A549 (cell line): ENCODE measurements around the gene CCDC78. TPM values are rescaled to one million over a fixed set of nuclear protein-coding genes. Genes with fewer than 3 reads are reported as not detected.
A peak's percentile ranks its signal among the peaks of the same experiment; 100 is the strongest.

ENCODE experiments used
- ATAC-seq, 2 experiments: fragments of 200-7000 bp in 1 of 2; fragments of >200 bp in 1 of 2; cut with Nextera tagmentation in 1 of 2; cut with Tn5 transposase in 1 of 2; 3 replicates each; pipeline versions ENCODE4 v1.8.0 to v1.9.1; 2018 to 2020; ENCODE audit warnings: mild to moderate bottlenecking in 1 of 2, moderate library complexity in 1 of 2
- CTCF ChIA-PET: fragments of 300-600 bp; sonication (Branson Sonifier 250); formaldehyde crosslinking; extraction: SDS; loops from one replicate; lab custom pipeline; 2021; ENCODE audit warnings: antibody characterized with exemption, inconsistent platforms; lab: Yijun Ruan, JAX
- POLR2A ChIA-PET: fragments of 350-600 bp; formaldehyde crosslinking; extraction: SDS; loops from one replicate; lab custom pipeline; 2021; ENCODE audit warnings: antibody characterized with exemption, inconsistent platforms; lab: Yijun Ruan, JAX
- DNase-seq, 2 experiments: peaks; one replicate each; pipeline versions ENCODE4 v3.0.0 to v3.0.0-alpha.2; 2011 to 2016; ENCODE audit warnings: low read depth in 1 of 2, low spot score in 1 of 2
- FAIRE-seq: peaks from 2 replicates; lab custom pipeline; 2011; peaks lifted over from hg19 to GRCh38; lab: Jason Lieb, UNC
- H3K27ac ChIP-seq, 2 experiments: fragments of >200 bp; sonication (Bioruptor Twin); formaldehyde crosslinking; 3 replicates each; pipeline ENCODE4 v1.5.1; 2016 to 2017
- H3K4me1 ChIP-seq: fragments of >200 bp; sonication (Bioruptor Twin); formaldehyde crosslinking; 3 replicates; pipeline ENCODE4 v1.6.1; 2016
- H3K4me2 ChIP-seq: fragments of >200 bp; sonication (Bioruptor Twin); formaldehyde crosslinking; 3 replicates; pipeline ENCODE4 v1.6.1; 2016
- H3K4me3 ChIP-seq: fragments of >200 bp; sonication (Bioruptor Twin); formaldehyde crosslinking; 3 replicates; pipeline ENCODE4 v1.5.1; 2016
- H3K9me3 ChIP-seq: fragments of >200 bp; sonication (Bioruptor Twin); formaldehyde crosslinking; 3 replicates; pipeline ENCODE4 v1.6.1; 2016
- CHD2 ChIP-seq: fragments of 150-350 bp; IDR thresholded peaks from 2 replicates; pipeline ENCODE4 v1.6.1; 2014; ENCODE audit warnings: low read length; ENCODE audit not compliant: partially characterized antibody
- CTCF ChIP-seq: fragments of >200 bp; sonication (Bioruptor Twin); formaldehyde crosslinking; IDR thresholded peaks from 3 replicates; pipeline ENCODE4 v1.5.1; 2016
- EHF ChIP-seq: fragments of 250-450 bp; sonication (Bioruptor Pico); IDR thresholded peaks from 2 replicates; pipeline ENCODE4 v1.5.0; 2020; ENCODE audit warnings: mild to moderate bottlenecking
- FOSL2 ChIP-seq, 2 experiments: fragments of 450-650 bp in 1 of 2; fragments of >200 bp in 1 of 2; sonication (Bioruptor Twin) in 1 of 2; formaldehyde crosslinking; IDR thresholded peaks; 2 replicates each; pipeline versions ENCODE4 v1.5.0 to v1.6.1; 2016 to 2020; ENCODE audit warnings: mild to moderate bottlenecking in 1 of 2, moderate library complexity in 1 of 2
- GATA3 ChIP-seq: IDR thresholded peaks from 2 replicates; pipeline ENCODE4 v1.6.1; 2012; ENCODE audit warnings: borderline replicate concordance
- HOXB13 ChIP-seq: fragments of 250-450 bp; sonication (Bioruptor Pico); IDR thresholded peaks from 2 replicates; pipeline ENCODE4 v1.5.0; 2020; ENCODE audit warnings: low read depth, mild to moderate bottlenecking, moderate library complexity
- JUNB ChIP-seq: fragments of >200 bp; sonication (Bioruptor Twin); formaldehyde crosslinking; IDR thresholded peaks from 2 replicates; pipeline ENCODE4 v1.6.1; 2016
- MYC ChIP-seq: IDR thresholded peaks from 2 replicates; pipeline ENCODE4 v1.6.1; 2012; ENCODE audit warnings: mild to moderate bottlenecking, inconsistent platforms, low read length, improper control_type of control experiment, borderline replicate concordance
- NPAS2 ChIP-seq: fragments of 250-450 bp; sonication (Bioruptor Pico); IDR thresholded peaks from 2 replicates; pipeline ENCODE4 v1.8.0; 2022; ENCODE audit warnings: mild to moderate bottlenecking, moderate library complexity, borderline replicate concordance
- NR3C1 ChIP-seq: fragments of >200 bp; sonication (Bioruptor Twin); formaldehyde crosslinking; IDR thresholded peaks from 3 replicates; pipeline ENCODE4 v1.6.1; 2017
- PHF8 ChIP-seq: fragments of 200-600 bp; sonication (generic); IDR thresholded peaks from 2 replicates; pipeline ENCODE4 v1.6.1; 2016; ENCODE audit warnings: low read depth, mild to moderate bottlenecking, antibody characterized with exemption, moderate library complexity, borderline replicate concordance
- RAD21 ChIP-seq, 2 experiments: fragments of >200 bp in 1 of 2; sonication (Bioruptor Twin) in 1 of 2; formaldehyde crosslinking in 1 of 2; IDR thresholded peaks in 1 of 2; conservative IDR thresholded peaks in 1 of 2; 2 replicates in 1 of 2; 3 replicates in 1 of 2; pipeline ENCODE4 v1.6.1; 2012 to 2018; ENCODE audit warnings: inconsistent platforms in 1 of 2
- RCOR1 ChIP-seq: fragments of 150-350 bp; IDR thresholded peaks from 2 replicates; pipeline ENCODE4 v1.6.1; 2014; ENCODE audit warnings: antibody characterized with exemption, low read length, low read depth
- RNF2 ChIP-seq: fragments of 200-600 bp; sonication (generic); IDR thresholded peaks from 2 replicates; pipeline ENCODE4 v1.6.1; 2016; ENCODE audit warnings: low read depth, mild to moderate bottlenecking, antibody characterized with exemption, moderate library complexity, borderline replicate concordance
- SMC3 ChIP-seq: fragments of >200 bp; sonication (Bioruptor Twin); formaldehyde crosslinking; IDR thresholded peaks from 3 replicates; pipeline ENCODE4 v1.6.1; 2018; ENCODE audit warnings: inconsistent platforms
- ZNF302 ChIP-seq: fragments of 250-450 bp; sonication (Bioruptor Pico); IDR thresholded peaks from 2 replicates; pipeline ENCODE4 v1.9.0; 2021; ENCODE audit warnings: inconsistent platforms, mild to moderate bottlenecking, moderate library complexity
- WGBS: methylation state at CpG from one replicate; pipeline ENCODE4 v1.1.6; 2017; ENCODE audit errors: missing lambda C conversion rate; 5-methylcytosine and 5-hydroxymethylcytosine counted together
- polyA plus RNA-seq, 4 experiments: library from polyadenylated mRNA; depleted of rRNA in 3 of 4; stranded (reverse); fragments of >200 nt; fragmentation: RNase III in 1 of 4; extraction: RNeasy Plus Mini Kit Qiagen cat#74134 plus additional on column Dnase treatment in 1 of 4; gene quantifications; 2 replicates in 3 of 4; 3 replicates in 1 of 4; pipeline ENCODE4 v1.2.3, GENCODE V29; 2011 to 2017
- TF ChIP-seq, protein P1 (sequence below): fragments of >200 bp; sonication (Bioruptor Twin); formaldehyde crosslinking; IDR thresholded peaks from 2 replicates; pipeline ENCODE4 v1.6.1; 2016

Gene CCDC78
- polyA plus RNA-seq, 2 of the 4 experiments (the other 2 are of a cell fraction), result 1.1 to 4.7 TPM

GRCh38 chr16:747978-748746 is 21.9 kb upstream of the CCDC78 start:
- no peak overlapping the region for H3K27ac ChIP-seq
- no peaks in the 10 kb centered on the region for H3K9me3 ChIP-seq
- no peak overlapping the region for H3K4me2 ChIP-seq
- no peak overlapping the region for H3K4me3 ChIP-seq
- no peaks in the 10 kb centered on the region for H3K4me1 ChIP-seq
- TF ChIP-seq GATA3, result no peak
- TF ChIP-seq EHF (CRISPR knock-in tag), result no peak
- TF ChIP-seq FOSL2 (IDR thresholded peaks at IDR 0.05), result no peak
- no peak for TF ChIP-seq FOSL2 (CRISPR knock-in tag; IDR thresholded peaks at IDR 0.05)
- TF ChIP-seq PHF8, result no peak
- TF ChIP-seq RAD21 (conservative IDR thresholded peaks at IDR 0.05 in 1 of 2, IDR thresholded peaks at IDR 0.05 in 1 of 2), result no peak
- TF ChIP-seq RCOR1, result no peak
- no peak for DNase-seq
- no peak for ATAC-seq
- WGBS, result 82% methylated on average over 38 of the region's 39 CpGs
- FAIRE-seq, result no peak
- CTCF ChIA-PET, result interaction anchor here (1.0 to 6.0 kb wide), 10 partner anchors 11 to 307 kb away, joined by 3 to 63 read pairs (median 5); no protein-coding TSS in a partner anchor
- POLR2A ChIA-PET, result no interaction called here

DNA sequence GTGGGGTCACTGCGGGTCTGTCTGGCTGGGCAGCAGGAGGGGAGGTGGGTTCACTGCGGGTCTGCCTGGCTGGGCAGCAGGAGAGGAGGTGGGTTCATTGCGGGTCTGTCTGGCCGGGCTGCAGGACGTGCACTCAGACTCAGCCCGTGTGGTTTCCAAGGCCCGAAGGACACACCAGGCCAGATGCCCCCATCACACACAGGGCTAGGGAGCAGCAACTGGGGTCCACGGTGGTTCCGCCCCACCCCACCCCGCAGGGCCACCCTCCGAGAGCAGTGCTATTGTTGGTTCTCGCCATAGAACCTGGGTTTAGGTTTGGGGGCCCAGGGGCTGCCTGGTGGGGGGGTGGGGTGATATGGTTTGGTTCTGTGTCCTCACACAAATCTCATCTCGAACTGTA is 20.4 kb upstream of the CCDC78 start:
- no peak for FAIRE-seq
- WGBS, result 76% methylated on average over 4 of the region's 13 CpGs
- POLR2A ChIA-PET, result no interaction called here

DNA sequence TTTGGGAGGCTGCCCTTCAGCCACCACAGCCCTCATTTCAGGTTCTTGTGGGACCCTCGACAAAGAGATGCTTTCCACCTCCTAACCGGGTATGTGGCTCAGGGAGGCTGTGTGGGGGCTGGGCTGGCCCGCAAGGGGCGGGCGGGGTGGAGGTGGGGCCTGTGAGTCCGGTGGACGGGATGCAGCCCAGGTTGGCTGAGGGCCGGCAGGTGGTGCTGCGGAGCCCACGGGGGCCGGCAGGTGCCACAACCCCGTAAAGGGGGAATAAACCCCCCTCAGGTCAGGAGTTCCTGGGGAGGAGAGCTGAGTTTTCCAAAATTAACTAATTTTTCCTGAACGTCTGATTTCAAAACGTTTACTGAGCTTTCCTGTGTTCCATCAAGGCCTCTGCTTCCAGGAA is 19.5 kb upstream of the CCDC78 start:
- TF ChIP-seq CTCF, result peak; percentile 60
- TF ChIP-seq RAD21 (conservative IDR thresholded peaks at IDR 0.05 in 1 of 2, IDR thresholded peaks at IDR 0.05 in 1 of 2), result peak; percentile 34 to 50; a peak in 4 of 5 replicates
- peak; percentile 73 for TF ChIP-seq SMC3
- TF ChIP-seq HOXB13, result no peak
- POLR2A ChIA-PET, result no interaction called here

More for the DNA sequence above, 20.4 kb upstream of the CCDC78 start:
- TF ChIP-seq NPAS2 (CRISPR knock-in tag) (no peak), EHF (CRISPR knock-in tag) (no peak), MYC (no peak), RNF2 (no peak), ZNF302 (CRISPR knock-in tag) (no peak), CHD2 (no peak), NR3C1 (no peak), SMC3 (no peak), JUNB (no peak)
- TF ChIP-seq, protein P1, sequence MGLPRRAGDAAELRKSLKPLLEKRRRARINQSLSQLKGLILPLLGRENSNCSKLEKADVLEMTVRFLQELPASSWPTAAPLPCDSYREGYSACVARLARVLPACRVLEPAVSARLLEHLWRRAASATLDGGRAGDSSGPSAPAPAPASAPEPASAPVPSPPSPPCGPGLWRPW, result no peak
- CTCF ChIA-PET, result interaction anchor here (1.0 to 28.0 kb wide), 5 partner anchors 10 to 38 kb away, joined by 3 to 656 read pairs (median 6); partner anchors contain the start of genes ANTKMT, CCDC78, FBXL16 and HAGHL
- no peak for DNase-seq
- no peak for ATAC-seq
- Histone ChIP-seq H3K4me1 (no peaks in the 10 kb centered on the region), H3K9me3 (no peaks in the 10 kb centered on the region), H3K4me2 (no peak overlapping the region), H3K27ac (no peak overlapping the region), H3K4me3 (no peak overlapping the region)

More for the DNA sequence above, 19.5 kb upstream of the CCDC78 start:
- Histone ChIP-seq H3K27ac (no peak overlapping the region; a peak in 1 of 6 replicates), H3K4me3 (no peak overlapping the region), H3K4me1 (no peaks in the 10 kb centered on the region), H3K9me3 (no peaks in the 10 kb centered on the region), H3K4me2 (peak overlapping the region; percentile 8; the same call in 1 of the 3 replicates)
- CTCF ChIA-PET, result interaction anchor here (0.7 to 28.0 kb wide), 15 partner anchors 9 to 90 kb away, joined by 3 to 656 read pairs (median 6); partner anchors contain the start of genes ANTKMT, CCDC78, FBXL16 and HAGHL
- FAIRE-seq (no peak), ATAC-seq (peak; percentile 73), DNase-seq (peak in 1 of 2 experiments; percentile 63)
- WGBS, result 2% methylated on average over 6 of the region's 14 CpGs
